Mesodermal cell (in vitro differentiated cells): ENCODE data around the gene SNX25.
"Not testable (repeated sequence)": the region's sequence is repeated elsewhere in the genome, so short reads cannot be mapped to it uniquely, and the experiment has no call there.

Experiments
- H3K27ac ChIP-seq: 2 replicates; pipeline ENCODE4 v1.7.0; 2013; ENCODE audit warnings: mild to moderate bottlenecking, low read depth, low read length, moderate library complexity; ENCODE audit not compliant: severe bottlenecking
- H3K36me3 ChIP-seq: 2 replicates; pipeline ENCODE4 v1.7.1; 2013; ENCODE audit warnings: mild to moderate bottlenecking, low read length, moderate library complexity; ENCODE audit not compliant: control insufficient read depth, insufficient read depth
- H3K4me1 ChIP-seq: one replicate; pipeline ENCODE4 v1.7.1; 2013; ENCODE audit warnings: mild to moderate bottlenecking, low read length; ENCODE audit not compliant: insufficient read depth, control insufficient read depth, poor library complexity, severe bottlenecking
- H3K4me3 ChIP-seq: 2 replicates; pipeline ENCODE4 v1.7.0; 2013; ENCODE audit warnings: low read length, control low read depth, mild to moderate bottlenecking; ENCODE audit not compliant: insufficient read depth, poor library complexity, severe bottlenecking; ENCODE audit errors: extremely low read depth
- H3K9me3 ChIP-seq: 2 replicates; pipeline ENCODE4 v1.7.1; 2013; ENCODE audit warnings: mild to moderate bottlenecking, low read length, moderate library complexity; ENCODE audit not compliant: control insufficient read depth
- WGBS, 2 experiments: methylation state at CpG; one replicate each; pipeline ENCODE4 v1.1.5; 2013; ENCODE audit warnings: missing lambda C conversion rate in 2 of 2; ENCODE audit not compliant: insufficient coverage in 2 of 2; 5-methylcytosine and 5-hydroxymethylcytosine counted together

Gene SNX25

GRCh38 chr4:185359767-185360446 is 150.5 kb downstream of the SNX25 start:
- H3K9me3 ChIP-seq, result no peaks in the 10 kb centered on the region
- H3K36me3 ChIP-seq, result peaks cover 13% of the 10 kb centered on the region
- H3K27ac ChIP-seq, result no peak overlapping the region
- H3K4me1 ChIP-seq, result peaks cover 7% of the 10 kb centered on the region
- WGBS, 2 experiments, result 87 to 96% methylated on average over 6 to 7 of the region's 8 CpGs
- no peak overlapping the region for H3K4me3 ChIP-seq

DNA sequence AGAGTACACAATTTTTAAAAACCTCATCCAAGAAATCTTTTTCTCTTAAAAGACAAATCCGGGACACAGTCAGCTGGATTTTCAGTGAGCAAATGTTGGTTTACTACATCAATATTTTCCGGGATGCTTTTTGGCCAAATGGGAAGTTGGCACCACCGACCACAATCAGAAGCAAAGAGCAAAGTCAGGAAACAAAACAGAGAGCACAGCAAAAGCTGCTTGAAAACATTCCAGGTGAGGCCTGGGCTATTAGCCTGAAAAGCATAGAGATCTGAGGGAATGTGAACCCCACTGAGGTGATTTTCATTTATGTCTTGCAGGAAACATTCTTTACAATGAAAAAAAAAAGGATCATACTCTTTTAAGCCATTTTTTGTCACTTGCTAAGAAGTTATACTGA is 152.5 kb downstream of the SNX25 start:
- H3K4me3 ChIP-seq, result no peak overlapping the region
- H3K27ac ChIP-seq, result no peak overlapping the region
- peaks cover 7% of the 10 kb centered on the region for H3K4me1 ChIP-seq
- H3K36me3 ChIP-seq, result peaks cover 10% of the 10 kb centered on the region
- 94 to 95% methylated on average over 3 of the region's 3 CpGs for WGBS, 2 experiments
- H3K9me3 ChIP-seq, result no peaks in the 10 kb centered on the region

GRCh38 chr4:185362570-185362969 is 153.2 kb downstream of the SNX25 start:
- H3K27ac ChIP-seq, H3K4me1 ChIP-seq, H3K4me3 ChIP-seq, H3K36me3 ChIP-seq, H3K9me3 ChIP-seq: not testable (repeated sequence)
- 83% methylated on average over 1 of the region's 6 CpGs; no CpG with 5 or more reads in 1 of the 2 experiments for WGBS, 2 experiments

GRCh38 chr4:185363251-185363650 is 153.9 kb downstream of the SNX25 start:
- peaks cover 10% of the 10 kb centered on the region for H3K36me3 ChIP-seq
- no peaks in the 10 kb centered on the region for H3K9me3 ChIP-seq
- H3K4me1 ChIP-seq, result peaks cover 7% of the 10 kb centered on the region
- H3K27ac ChIP-seq, result no peak overlapping the region
- no CpG with 5 or more reads among the region's 3 CpGs for WGBS, 2 experiments
- no peak overlapping the region for H3K4me3 ChIP-seq

GRCh38 chr4:185364886-185365285 is 155.5 kb downstream of the SNX25 start:
- H3K36me3 ChIP-seq, result peaks cover 10% of the 10 kb centered on the region
- H3K4me1 ChIP-seq, result peaks cover under 1% of the 10 kb centered on the region
- no peak overlapping the region for H3K4me3 ChIP-seq
- no peak overlapping the region for H3K27ac ChIP-seq
- H3K9me3 ChIP-seq, result no peaks in the 10 kb centered on the region
- WGBS, 2 experiments, result 67 to 92% methylated on average over 1 to 2 of the region's 5 CpGs

GRCh38 chr4:185369731-185370130 is 160.3 kb downstream of the SNX25 start:
- no peaks in the 10 kb centered on the region for H3K4me1 ChIP-seq
- no peak overlapping the region for H3K27ac ChIP-seq
- no peaks in the 10 kb centered on the region for H3K9me3 ChIP-seq
- 88 to 91% methylated on average over 1 to 2 of the region's 3 CpGs for WGBS, 2 experiments
- no peak overlapping the region for H3K4me3 ChIP-seq
- peaks cover 11% of the 10 kb centered on the region for H3K36me3 ChIP-seq

DNA sequence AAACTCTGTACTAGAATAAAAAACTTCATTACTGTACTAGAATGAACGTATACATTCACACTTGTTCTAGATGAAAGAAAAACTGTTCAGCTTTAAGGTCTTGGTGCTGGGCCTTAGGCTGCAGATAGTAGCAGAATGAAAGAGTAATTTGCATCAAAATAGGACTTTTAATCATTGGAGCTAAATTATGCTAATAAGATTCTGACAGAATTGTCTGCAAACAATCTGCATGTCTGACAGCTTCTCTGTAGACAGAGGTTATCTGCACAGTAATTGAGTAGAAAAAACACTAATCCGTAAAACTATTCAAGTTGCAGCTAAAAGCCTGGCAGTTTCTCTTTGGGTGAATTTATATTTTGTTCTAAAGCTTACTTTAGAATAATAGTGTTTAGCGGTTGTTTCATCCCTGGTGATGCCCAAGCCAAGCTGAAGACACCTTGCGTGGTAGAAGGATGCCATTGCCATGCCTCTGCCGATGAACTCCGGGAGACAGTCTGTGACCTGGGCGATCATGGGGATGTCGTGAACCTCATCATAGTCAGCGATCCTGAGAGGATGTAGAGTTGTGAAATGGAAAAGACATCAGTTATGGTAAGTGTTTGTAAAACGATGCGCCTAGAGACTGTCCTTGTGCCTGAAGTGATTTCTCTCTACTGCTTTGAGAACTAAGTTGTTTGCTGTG is 161.0 kb downstream of the SNX25 start:
- Histone ChIP-seq H3K9me3 (no peaks in the 10 kb centered on the region), H3K4me1 (no peaks in the 10 kb centered on the region), H3K27ac (no peak overlapping the region), H3K4me3 (no peak overlapping the region), H3K36me3 (peaks cover 11% of the 10 kb centered on the region)
- WGBS, 2 experiments, result 90 to 97% methylated on average over 9 of the region's 11 CpGs

- H3K4me1 ChIP-seq, result no peaks in the 10 kb centered on the region
- no peaks in the 10 kb centered on the region for H3K9me3 ChIP-seq
- no peak overlapping the region for H3K4me3 ChIP-seq
- peaks cover 11% of the 10 kb centered on the region for H3K36me3 ChIP-seq
- 85 to 100% methylated on average over 2 to 3 of the region's 11 CpGs for WGBS, 2 experiments
- no peak overlapping the region for H3K27ac ChIP-seq
Observed at GRCh38 chr4:185371702-185372101, 162.3 kb downstream of the SNX25 start.

GRCh38 chr4:185374027-185374426 is 164.6 kb downstream of the SNX25 start:
- H3K27ac ChIP-seq, result no peak overlapping the region
- no peaks in the 10 kb centered on the region for H3K4me1 ChIP-seq
- H3K9me3 ChIP-seq, result no peaks in the 10 kb centered on the region
- H3K4me3 ChIP-seq, result no peak overlapping the region
- peaks cover 16% of the 10 kb centered on the region for H3K36me3 ChIP-seq
- WGBS, 2 experiments, result 93 to 98% methylated on average over 4 to 5 of the region's 7 CpGs

GRCh38 chr4:185374573-185374972 is 165.2 kb downstream of the SNX25 start:
- Histone ChIP-seq H3K36me3 (peaks cover 16% of the 10 kb centered on the region), H3K4me1 (no peaks in the 10 kb centered on the region), H3K27ac (no peak overlapping the region), H3K9me3 (no peaks in the 10 kb centered on the region), H3K4me3 (no peak overlapping the region)
- 100% methylated on average over 1 to 2 of the region's 6 CpGs for WGBS, 2 experiments

GRCh38 chr4:185378264-185378663 is 168.9 kb downstream of the SNX25 start:
- Histone ChIP-seq H3K9me3 (no peaks in the 10 kb centered on the region), H3K4me3 (no peak overlapping the region), H3K36me3 (peaks cover 5% of the 10 kb centered on the region), H3K4me1 (no peaks in the 10 kb centered on the region), H3K27ac (no peak overlapping the region)
- WGBS, 2 experiments, result 94 to 96% methylated on average over 4 of the region's 6 CpGs
